HepG2 (cell line): ENCODE data around the gene CTCF. TPM values are rescaled to one million over a fixed set of nuclear protein-coding genes. Genes with fewer than 3 reads are reported as not detected.

ENCODE experiments used
- CREB1 ChIP-seq, 2 experiments: fragments of 450-650 bp in 1 of 2; IDR thresholded peaks; 2 replicates each; pipeline ENCODE4 v1.6.1; 2016 to 2017; ENCODE audit warnings: control low read depth in 1 of 2, mild to moderate bottlenecking in 1 of 2, missing compliant biosample characterization in 1 of 2, missing genetic modification characterization in 1 of 2
- CREM ChIP-seq, 2 experiments: sonication (generic) in 1 of 2; formaldehyde crosslinking in 1 of 2; IDR thresholded peaks; 2 replicates each; pipeline versions ENCODE4 v1.4.0 to v1.6.1; 2016 to 2020; ENCODE audit warnings: antibody characterized with exemption in 1 of 2, mild to moderate bottlenecking in 1 of 2, missing genetic modification reagents in 1 of 2
- ELF1 ChIP-seq: sonication (generic); formaldehyde crosslinking; IDR thresholded peaks from 2 replicates; pipeline ENCODE4 v1.4.0; 2020; ENCODE audit warnings: missing genetic modification reagents
- HIC2 ChIP-seq: sonication (generic); formaldehyde crosslinking; IDR thresholded peaks from 2 replicates; pipeline ENCODE4 v1.9.0; 2022; ENCODE audit warnings: low read depth, missing genetic modification reagents
- JUN ChIP-seq: sonication (generic); formaldehyde crosslinking; IDR thresholded peaks from 2 replicates; pipeline ENCODE4 v1.4.0; 2020; ENCODE audit warnings: mild to moderate bottlenecking, missing genetic modification reagents
- KAT7 ChIP-seq: IDR thresholded peaks from 2 replicates; pipeline ENCODE4 v1.6.1; 2018; ENCODE audit warnings: borderline replicate concordance, missing compliant biosample characterization
- MED8 ChIP-seq: sonication (generic); formaldehyde crosslinking; IDR thresholded peaks from 2 replicates; pipeline ENCODE4 v1.8.1; 2023; ENCODE audit warnings: mild to moderate bottlenecking, missing genetic modification reagents; ENCODE audit not compliant: insufficient replicate concordance
- MEF2D ChIP-seq: sonication (generic); formaldehyde crosslinking; IDR thresholded peaks from 2 replicates; pipeline ENCODE4 v1.5.1; 2020; ENCODE audit warnings: mild to moderate bottlenecking, missing genetic modification reagents
- MIER2 ChIP-seq: IDR thresholded peaks from 2 replicates; pipeline ENCODE4 v1.6.1; 2016; ENCODE audit warnings: missing biosample characterization, missing genetic modification reagents
- RAD51 ChIP-seq: fragments of 450-650 bp; IDR thresholded peaks from 2 replicates; pipeline ENCODE4 v1.6.1; 2016; ENCODE audit warnings: borderline replicate concordance
- RBFOX2 ChIP-seq: fragments of 200-400 bp; formaldehyde crosslinking; IDR thresholded peaks from 2 replicates; pipeline ENCODE4 v1.6.1; 2017; ENCODE audit warnings: low read depth, mild to moderate bottlenecking, low read length
- SIN3A ChIP-seq: IDR thresholded peaks from 2 replicates; pipeline ENCODE4 v1.6.1; 2011; ENCODE audit warnings: low read depth, mild to moderate bottlenecking, control low read depth, low read length, borderline replicate concordance
- SNAPC2 ChIP-seq: sonication (generic); formaldehyde crosslinking; IDR thresholded peaks from 2 replicates; pipeline ENCODE4 v1.8.1; 2022; ENCODE audit warnings: mild to moderate bottlenecking, missing genetic modification reagents
- SP4 ChIP-seq: sonication (generic); formaldehyde crosslinking; IDR thresholded peaks from 2 replicates; pipeline ENCODE4 v1.8.1; 2023; ENCODE audit warnings: mild to moderate bottlenecking, missing genetic modification reagents
- ZFX ChIP-seq: sonication (generic); formaldehyde crosslinking; IDR thresholded peaks from 2 replicates; pipeline ENCODE4 v1.4.0; 2020; ENCODE audit warnings: mild to moderate bottlenecking, low read depth, missing genetic modification reagents, moderate library complexity
- ZNF263 ChIP-seq: sonication (generic); formaldehyde crosslinking; IDR thresholded peaks from 2 replicates; pipeline ENCODE4 v1.4.0; 2020; ENCODE audit warnings: missing genetic modification reagents
- ZNF274 ChIP-seq: sonication (generic); formaldehyde crosslinking; IDR thresholded peaks from 2 replicates; pipeline ENCODE4 v1.5.1; 2020; ENCODE audit warnings: mild to moderate bottlenecking, missing genetic modification reagents
- ZNF619 ChIP-seq: sonication (generic); formaldehyde crosslinking; IDR thresholded peaks from 2 replicates; pipeline ENCODE4 v1.4.0; 2020; ENCODE audit warnings: mild to moderate bottlenecking, missing genetic modification reagents
- ZNF788 ChIP-seq: sonication (generic); formaldehyde crosslinking; IDR thresholded peaks from 2 replicates; pipeline ENCODE4 v1.5.0; 2020; ENCODE audit warnings: mild to moderate bottlenecking, missing genetic modification reagents, borderline replicate concordance
- polyA plus RNA-seq, 8 experiments: library from polyadenylated mRNA; depleted of rRNA in 3 of 8; stranded (reverse) in 7 of 8; unstranded in 1 of 8; fragments of >200 nt; fragmentation: Illumina TruSeq in 4 of 8; extraction: Trizol in 4 of 8; gene quantifications; 2 replicates each; pipeline versions ENCODE4 v1.2.1 to v1.2.3, GENCODE V29; 2011 to 2016; ENCODE audit warnings: low read depth in 4 of 8, missing spikeins in 1 of 8, mixed read lengths in 1 of 8; ENCODE audit not compliant: insufficient read depth in 1 of 8
- total RNA-seq, 5 experiments: library from RNA; depleted of rRNA; stranded (reverse); fragments of >200 nt; fragmentation: Illumina TruSeq; extraction: Trizol; gene quantifications; 2 replicates each; pipeline ENCODE4 v1.2.3, GENCODE V29; 2016; ENCODE audit warnings: low read depth in 1 of 5
- TF ChIP-seq, protein P1 (sequence below): sonication (generic); formaldehyde crosslinking; IDR thresholded peaks from 2 replicates; pipeline ENCODE4 v1.4.0; 2020; ENCODE audit warnings: missing genetic modification reagents, borderline replicate concordance
- TF ChIP-seq, protein P2 (sequence below): sonication (generic); formaldehyde crosslinking; IDR thresholded peaks from 2 replicates; pipeline ENCODE4 v1.5.0; 2020; ENCODE audit warnings: mild to moderate bottlenecking, missing genetic modification reagents

The CTCF gene
- total and polyA plus RNA-seq, 2 of the 13 experiments (the other 11 are each of a cell fraction or from before 2014, with no cell fraction given): 19.5 to 37.5 TPM

DNA sequence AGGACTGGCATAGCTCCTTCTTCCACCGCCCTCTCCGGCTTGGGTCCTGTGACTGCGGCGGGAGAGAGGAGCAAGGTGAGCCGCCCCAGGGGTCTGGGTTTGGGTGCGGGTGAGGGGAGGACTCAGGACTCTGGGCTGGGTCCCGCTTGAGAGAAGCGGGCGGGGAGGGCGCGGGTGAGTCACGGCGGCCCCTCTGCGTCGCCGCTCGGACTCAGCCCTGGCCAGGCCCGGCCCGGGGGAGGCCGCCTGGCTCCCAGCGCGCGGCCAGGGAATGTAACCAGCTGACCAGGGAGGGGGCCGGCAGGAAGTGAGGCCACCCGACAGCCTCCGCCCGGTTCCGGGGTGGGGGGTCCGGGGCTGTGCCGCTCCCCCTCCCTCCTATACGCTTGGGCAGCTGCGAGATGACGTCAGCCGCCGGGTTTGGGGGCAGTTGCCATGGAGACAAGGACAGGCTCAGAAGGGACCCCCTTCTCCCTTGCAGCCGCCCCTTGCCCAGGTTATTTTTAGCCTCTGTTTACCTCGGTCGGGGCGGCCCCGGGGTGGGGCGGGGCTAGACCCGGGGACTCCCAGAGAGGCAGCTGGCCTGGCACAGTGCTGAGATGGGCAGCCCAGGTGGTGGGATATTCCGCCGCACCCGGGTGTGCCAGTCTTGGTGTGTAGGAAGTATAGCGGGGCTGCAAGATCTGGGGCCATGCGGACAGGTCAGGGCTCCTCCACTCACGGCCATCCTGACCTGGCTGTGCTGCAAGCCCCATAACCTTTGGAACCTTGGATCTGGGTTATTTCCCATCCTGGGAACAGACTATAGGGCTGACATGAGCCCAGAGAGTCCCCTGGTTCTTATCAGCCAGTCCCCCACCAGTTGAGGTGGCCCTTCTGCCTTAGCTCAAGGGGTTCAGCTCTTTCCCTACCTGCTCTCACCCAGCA, 32.0 kb upstream of the CTCF start (continued):
- TF ChIP-seq, protein P1, sequence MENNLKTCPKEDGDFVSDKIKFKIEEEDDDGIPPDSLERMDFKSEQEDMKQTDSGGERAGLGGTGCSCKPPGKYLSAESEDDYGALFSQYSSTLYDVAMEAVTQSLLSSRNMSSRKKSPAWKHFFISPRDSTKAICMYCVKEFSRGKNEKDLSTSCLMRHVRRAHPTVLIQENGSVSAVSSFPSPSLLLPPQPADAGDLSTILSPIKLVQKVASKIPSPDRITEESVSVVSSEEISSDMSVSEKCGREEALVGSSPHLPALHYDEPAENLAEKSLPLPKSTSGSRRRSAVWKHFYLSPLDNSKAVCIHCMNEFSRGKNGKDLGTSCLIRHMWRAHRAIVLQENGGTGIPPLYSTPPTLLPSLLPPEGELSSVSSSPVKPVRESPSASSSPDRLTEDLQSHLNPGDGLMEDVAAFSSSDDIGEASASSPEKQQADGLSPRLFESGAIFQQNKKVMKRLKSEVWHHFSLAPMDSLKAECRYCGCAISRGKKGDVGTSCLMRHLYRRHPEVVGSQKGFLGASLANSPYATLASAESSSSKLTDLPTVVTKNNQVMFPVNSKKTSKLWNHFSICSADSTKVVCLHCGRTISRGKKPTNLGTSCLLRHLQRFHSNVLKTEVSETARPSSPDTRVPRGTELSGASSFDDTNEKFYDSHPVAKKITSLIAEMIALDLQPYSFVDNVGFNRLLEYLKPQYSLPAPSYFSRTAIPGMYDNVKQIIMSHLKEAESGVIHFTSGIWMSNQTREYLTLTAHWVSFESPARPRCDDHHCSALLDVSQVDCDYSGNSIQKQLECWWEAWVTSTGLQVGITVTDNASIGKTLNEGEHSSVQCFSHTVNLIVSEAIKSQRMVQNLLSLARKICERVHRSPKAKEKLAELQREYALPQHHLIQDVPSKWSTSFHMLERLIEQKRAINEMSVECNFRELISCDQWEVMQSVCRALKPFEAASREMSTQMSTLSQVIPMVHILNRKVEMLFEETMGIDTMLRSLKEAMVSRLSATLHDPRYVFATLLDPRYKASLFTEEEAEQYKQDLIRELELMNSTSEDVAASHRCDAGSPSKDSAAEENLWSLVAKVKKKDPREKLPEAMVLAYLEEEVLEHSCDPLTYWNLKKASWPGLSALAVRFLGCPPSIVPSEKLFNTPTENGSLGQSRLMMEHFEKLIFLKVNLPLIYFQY (CRISPR knock-in tag): no peak
- TF ChIP-seq SIN3A (0 out of 2 replicates have a peak, but pooled peaks have one; percentile 45), ELF1 (CRISPR knock-in tag) (no peak), ZNF788 (CRISPR knock-in tag) (0 out of 2 replicates have a peak, but pooled peaks have one; percentile 5), RAD51 (no peak), ZFX (CRISPR knock-in tag) (peak; percentile 17; the same call in 1 of the 2 replicates), MED8 (CRISPR knock-in tag) (peak; percentile 54), SP4 (CRISPR knock-in tag) (0 out of 2 replicates have a peak, but pooled peaks have one; percentile 36), ZNF274 (0 out of 2 replicates have a peak, but pooled peaks have one; percentile 58), ZNF263 (CRISPR knock-in tag) (peak; percentile 63; the same call in 1 of the 2 replicates), SNAPC2 (peak; percentile 68; the same call in 1 of the 2 replicates), MEF2D (CRISPR knock-in tag) (peak; percentile 93), CREB1 (IDR thresholded peaks at IDR 0.05) (peak; percentile 81), CREB1 (CRISPR knock-in tag; IDR thresholded peaks at IDR 0.05) (no peak), RBFOX2 (peak; percentile 70), MIER2 (CRISPR knock-in tag) (no peak), CREM (IDR thresholded peaks at IDR 0.05) (0 out of 2 replicates have a peak, but pooled peaks have one; percentile 16), CREM (CRISPR knock-in tag; IDR thresholded peaks at IDR 0.05) (no peak), JUN (CRISPR knock-in tag) (no peak), KAT7 (CRISPR knock-in tag) (0 out of 2 replicates have a peak, but pooled peaks have one; percentile 27), HIC2 (CRISPR knock-in tag) (peak; percentile 20; the same call in 1 of the 2 replicates), ZNF619 (CRISPR knock-in tag) (0 out of 2 replicates have a peak, but pooled peaks have one; percentile 11)
- TF ChIP-seq, protein P2, sequence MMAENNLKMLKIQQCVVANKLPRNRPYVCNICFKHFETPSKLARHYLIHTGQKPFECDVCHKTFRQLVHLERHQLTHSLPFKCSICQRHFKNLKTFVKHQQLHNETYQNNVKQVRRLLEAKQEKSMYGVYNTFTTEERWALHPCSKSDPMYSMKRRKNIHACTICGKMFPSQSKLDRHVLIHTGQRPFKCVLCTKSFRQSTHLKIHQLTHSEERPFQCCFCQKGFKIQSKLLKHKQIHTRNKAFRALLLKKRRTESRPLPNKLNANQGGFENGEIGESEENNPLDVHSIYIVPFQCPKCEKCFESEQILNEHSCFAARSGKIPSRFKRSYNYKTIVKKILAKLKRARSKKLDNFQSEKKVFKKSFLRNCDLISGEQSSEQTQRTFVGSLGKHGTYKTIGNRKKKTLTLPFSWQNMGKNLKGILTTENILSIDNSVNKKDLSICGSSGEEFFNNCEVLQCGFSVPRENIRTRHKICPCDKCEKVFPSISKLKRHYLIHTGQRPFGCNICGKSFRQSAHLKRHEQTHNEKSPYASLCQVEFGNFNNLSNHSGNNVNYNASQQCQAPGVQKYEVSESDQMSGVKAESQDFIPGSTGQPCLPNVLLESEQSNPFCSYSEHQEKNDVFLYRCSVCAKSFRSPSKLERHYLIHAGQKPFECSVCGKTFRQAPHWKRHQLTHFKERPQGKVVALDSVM (CRISPR knock-in tag): peak; percentile 75
